AML-193 (cell line): ENCODE measurements around the gene NDUFS7.

Experiments used
- DNase-seq, 2 experiments: peaks; one replicate each; lab custom pipeline; 2025; lab: John Stamatoyannopoulos, UW

Gene NDUFS7

GRCh38 chr19:1400281-1401137, 16.8 kb downstream of the NDUFS7 start:
- DNase-seq, result no peak

- DNase-seq, result no peak
Observed at GRCh38 chr19:1401138-1401888, 17.6 kb downstream of the NDUFS7 start, which contains the start of gene GAMT. TSS of gene GAMT (minus strand) at chr19:1401542. CDS start at chr19:1401476, 66 bp downstream.

- DNase-seq, result no peak
Observed at GRCh38 chr19:1401889-1402217, 18.1 kb downstream of the NDUFS7 start.

GRCh38 chr19:1402411-1403070, 18.8 kb downstream of the NDUFS7 start:
- no peak for DNase-seq

- DNase-seq, result peak; percentile 93 to 94
Observed at GRCh38 chr19:1406774-1407527, 23.2 kb downstream of the NDUFS7 start.

- no peak for DNase-seq
Observed at GRCh38 chr19:1407528-1408299, 24.0 kb downstream of the NDUFS7 start, which contains the start of gene DAZAP1. TSS of gene DAZAP1 (plus strand) at chr19:1407586. CDS start at chr19:1407774, 188 bp downstream.

- DNase-seq, result no peak
Observed at GRCh38 chr19:1408300-1409203, 24.8 kb downstream of the NDUFS7 start.

GRCh38 chr19:1409204-1410005, 25.7 kb downstream of the NDUFS7 start:
- DNase-seq, result no peak

GRCh38 chr19:1410136-1410786, 26.6 kb downstream of the NDUFS7 start:
- DNase-seq, result no peak

GRCh38 chr19:1410789-1411188, 27.1 kb downstream of the NDUFS7 start:
- DNase-seq, result no peak

- DNase-seq, result no peak
Observed at GRCh38 chr19:1411255-1412191, 27.8 kb downstream of the NDUFS7 start.

- no peak for DNase-seq
Observed at GRCh38 chr19:1412323-1412923, 28.7 kb downstream of the NDUFS7 start.

GRCh38 chr19:1412995-1413800, 29.5 kb downstream of the NDUFS7 start:
- no peak for DNase-seq

- DNase-seq, result no peak
Observed at GRCh38 chr19:1416014-1416841, 32.5 kb downstream of the NDUFS7 start.

- no peak for DNase-seq
Observed at GRCh38 chr19:1417145-1417544, 33.4 kb downstream of the NDUFS7 start.
